Ovary (tissue), 3 donors: ENCODE data around the gene CPED1.

ENCODE experiments used
- EP300 ChIP-seq: sonication (generic); formaldehyde crosslinking; IDR thresholded peaks from one replicate; pipeline ENCODE4 v1.6.1; 2017; ENCODE audit warnings: antibody characterized with exemption
- POLR2A ChIP-seq: fragments of 450-650 bp; IDR thresholded peaks from one replicate; pipeline ENCODE4 v1.6.1; 2017; ENCODE audit warnings: antibody characterized with exemption, mild to moderate bottlenecking, moderate library complexity
- TF ChIP-seq, protein P1 (sequence below), 3 donors: fragments of 450-650 bp in 2 of 3; fragments of 200-600 bp in 1 of 3; IDR thresholded peaks; one replicate each; pipeline versions ENCODE4 v1.5.1 to v1.8.0; 2016 to 2022; ENCODE audit warnings: antibody characterized with exemption in 3 of 3, mild to moderate bottlenecking in 1 of 3
- donor health status: DM: no; HTN: no; CAD: no.

DNA sequence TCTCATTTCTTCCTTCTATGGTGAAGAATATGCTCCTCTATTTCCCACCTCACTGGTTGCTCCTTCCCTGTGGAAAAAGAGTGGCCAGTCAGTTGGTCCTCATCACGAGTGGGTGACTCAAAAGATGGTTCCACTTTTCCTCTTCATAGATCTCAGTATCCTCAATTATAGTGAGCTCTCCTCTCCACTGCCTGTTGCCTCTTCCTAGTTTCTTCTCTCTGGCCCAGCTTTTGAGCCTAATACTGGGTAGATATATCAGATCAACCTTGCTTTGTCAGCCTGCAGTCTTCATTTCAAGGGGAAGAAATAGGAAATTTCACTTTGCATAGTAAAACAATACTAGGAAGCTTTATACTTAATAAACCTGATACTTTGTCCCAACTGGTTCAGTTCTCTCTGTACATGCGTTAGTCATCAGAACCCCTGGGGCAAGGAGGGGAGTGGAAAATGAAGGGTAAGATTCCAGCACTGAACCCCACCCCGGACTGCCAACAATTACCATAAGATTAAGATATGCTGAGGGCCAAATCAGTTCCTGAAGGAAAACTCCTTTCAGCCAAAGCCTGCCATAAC lies 324.8 kb downstream of the CPED1 start:
- TF ChIP-seq, protein P1, sequence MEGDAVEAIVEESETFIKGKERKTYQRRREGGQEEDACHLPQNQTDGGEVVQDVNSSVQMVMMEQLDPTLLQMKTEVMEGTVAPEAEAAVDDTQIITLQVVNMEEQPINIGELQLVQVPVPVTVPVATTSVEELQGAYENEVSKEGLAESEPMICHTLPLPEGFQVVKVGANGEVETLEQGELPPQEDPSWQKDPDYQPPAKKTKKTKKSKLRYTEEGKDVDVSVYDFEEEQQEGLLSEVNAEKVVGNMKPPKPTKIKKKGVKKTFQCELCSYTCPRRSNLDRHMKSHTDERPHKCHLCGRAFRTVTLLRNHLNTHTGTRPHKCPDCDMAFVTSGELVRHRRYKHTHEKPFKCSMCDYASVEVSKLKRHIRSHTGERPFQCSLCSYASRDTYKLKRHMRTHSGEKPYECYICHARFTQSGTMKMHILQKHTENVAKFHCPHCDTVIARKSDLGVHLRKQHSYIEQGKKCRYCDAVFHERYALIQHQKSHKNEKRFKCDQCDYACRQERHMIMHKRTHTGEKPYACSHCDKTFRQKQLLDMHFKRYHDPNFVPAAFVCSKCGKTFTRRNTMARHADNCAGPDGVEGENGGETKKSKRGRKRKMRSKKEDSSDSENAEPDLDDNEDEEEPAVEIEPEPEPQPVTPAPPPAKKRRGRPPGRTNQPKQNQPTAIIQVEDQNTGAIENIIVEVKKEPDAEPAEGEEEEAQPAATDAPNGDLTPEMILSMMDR (IDR thresholded peaks at IDR 0.05): no peak
- TF ChIP-seq POLR2A (no peak), EP300 (no peak)
